ENCODE results near the gene VIPR1. TPM values are rescaled to one million over a fixed set of nuclear protein-coding genes. Genes with fewer than 3 reads are reported as not detected.
A peak's percentile ranks its signal among the peaks of the same experiment; 100 is the strongest.

The VIPR1 gene
- total RNA-seq, 2 donors from 2014 or later = 31.0 to 48.7 TPM

DNA sequence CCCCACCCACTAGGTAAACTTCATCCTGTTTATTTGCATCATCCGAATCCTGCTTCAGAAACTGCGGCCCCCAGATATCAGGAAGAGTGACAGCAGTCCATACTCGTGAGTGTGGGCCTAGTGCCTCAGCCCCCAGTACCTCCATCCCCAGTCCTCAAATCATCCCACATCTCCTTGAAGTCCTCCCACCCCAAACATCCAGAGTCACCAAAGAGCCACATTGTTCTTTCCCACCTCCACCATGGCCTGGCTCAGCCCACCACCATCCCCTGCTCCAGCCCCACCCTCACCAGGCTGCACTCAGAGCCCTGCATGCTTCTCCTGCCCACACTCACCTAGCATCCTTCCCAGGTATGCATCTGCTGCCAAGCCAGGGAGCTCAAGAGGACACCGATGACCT lies 29.8 kb downstream of the VIPR1 start:
- Histone ChIP-seq H3K36me3 (no peaks in the 10 kb centered on the region), H3K4me1 (ENCODE audit: control insufficient read depth in 1 of 2, low read depth in 2 of 2) (no peaks in the 10 kb centered on the region), H3K27me3 (replicated peaks; ENCODE audit: insufficient read depth) (no peaks in the 10 kb centered on the region), H3K9me3 (no peaks in the 10 kb centered on the region), H3K27ac (no peak overlapping the region), H3K4me3 (no peak overlapping the region)
- DNase-seq (ENCODE audit: low spot score) (no peak), ATAC-seq (ENCODE audit: insufficient number of reproducible peaks, low FRiP score, low read depth) (no peak)
- TF ChIP-seq, protein P1, sequence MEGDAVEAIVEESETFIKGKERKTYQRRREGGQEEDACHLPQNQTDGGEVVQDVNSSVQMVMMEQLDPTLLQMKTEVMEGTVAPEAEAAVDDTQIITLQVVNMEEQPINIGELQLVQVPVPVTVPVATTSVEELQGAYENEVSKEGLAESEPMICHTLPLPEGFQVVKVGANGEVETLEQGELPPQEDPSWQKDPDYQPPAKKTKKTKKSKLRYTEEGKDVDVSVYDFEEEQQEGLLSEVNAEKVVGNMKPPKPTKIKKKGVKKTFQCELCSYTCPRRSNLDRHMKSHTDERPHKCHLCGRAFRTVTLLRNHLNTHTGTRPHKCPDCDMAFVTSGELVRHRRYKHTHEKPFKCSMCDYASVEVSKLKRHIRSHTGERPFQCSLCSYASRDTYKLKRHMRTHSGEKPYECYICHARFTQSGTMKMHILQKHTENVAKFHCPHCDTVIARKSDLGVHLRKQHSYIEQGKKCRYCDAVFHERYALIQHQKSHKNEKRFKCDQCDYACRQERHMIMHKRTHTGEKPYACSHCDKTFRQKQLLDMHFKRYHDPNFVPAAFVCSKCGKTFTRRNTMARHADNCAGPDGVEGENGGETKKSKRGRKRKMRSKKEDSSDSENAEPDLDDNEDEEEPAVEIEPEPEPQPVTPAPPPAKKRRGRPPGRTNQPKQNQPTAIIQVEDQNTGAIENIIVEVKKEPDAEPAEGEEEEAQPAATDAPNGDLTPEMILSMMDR (IDR thresholded peaks at IDR 0.05) = no peak

DNA sequence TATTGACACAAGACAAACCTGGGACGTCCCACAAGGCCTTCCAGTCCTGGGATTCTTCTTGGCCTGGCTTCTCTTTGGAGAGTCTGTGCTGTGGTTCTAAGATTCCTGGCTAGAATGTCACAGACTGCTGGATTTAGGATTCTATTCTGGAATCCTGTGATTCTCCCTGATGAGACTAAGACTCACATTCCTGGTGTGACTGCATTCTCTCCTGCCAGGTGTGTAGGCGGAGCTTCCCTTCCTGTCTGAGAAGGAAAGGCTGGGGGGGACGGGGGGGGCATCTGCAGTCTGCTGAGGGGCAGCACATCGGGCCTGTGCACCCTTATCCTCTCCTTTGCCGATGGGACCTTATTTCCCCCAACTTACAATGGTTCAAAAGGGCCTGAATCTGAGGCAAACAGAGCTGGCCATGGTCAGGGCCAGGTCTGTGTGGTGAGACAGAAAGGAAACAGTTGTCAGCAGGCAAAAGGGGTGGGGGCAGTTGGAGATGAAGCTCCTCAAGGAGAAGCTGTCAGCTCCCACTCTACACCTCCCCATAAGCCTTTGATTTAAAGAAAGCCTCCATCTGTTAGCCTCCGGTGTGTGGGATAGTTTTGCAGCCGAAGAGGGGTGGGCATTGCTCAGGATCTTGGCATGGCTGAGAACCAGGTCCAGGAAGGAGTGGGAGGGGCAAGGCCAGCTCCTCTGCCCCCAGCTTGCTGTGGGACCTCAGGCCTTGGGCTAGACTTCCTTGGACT lies 30.9 kb downstream of the VIPR1 start:
- ATAC-seq (ENCODE audit: insufficient number of reproducible peaks, low FRiP score, low read depth) (no peak), DNase-seq (ENCODE audit: low spot score) (no peak)
- no peaks in the 10 kb centered on the region for H3K4me1 ChIP-seq (ENCODE audit: control insufficient read depth in 1 of 2, low read depth in 2 of 2)
- no peaks in the 10 kb centered on the region for H3K9me3 ChIP-seq
- TF ChIP-seq, protein P1 (IDR thresholded peaks at IDR 0.05) = no peak
- no peaks in the 10 kb centered on the region for H3K27me3 ChIP-seq (replicated peaks; ENCODE audit: insufficient read depth)
- H3K4me3 ChIP-seq = no peak overlapping the region
- no peaks in the 10 kb centered on the region for H3K36me3 ChIP-seq
- H3K27ac ChIP-seq = no peak overlapping the region

DNA sequence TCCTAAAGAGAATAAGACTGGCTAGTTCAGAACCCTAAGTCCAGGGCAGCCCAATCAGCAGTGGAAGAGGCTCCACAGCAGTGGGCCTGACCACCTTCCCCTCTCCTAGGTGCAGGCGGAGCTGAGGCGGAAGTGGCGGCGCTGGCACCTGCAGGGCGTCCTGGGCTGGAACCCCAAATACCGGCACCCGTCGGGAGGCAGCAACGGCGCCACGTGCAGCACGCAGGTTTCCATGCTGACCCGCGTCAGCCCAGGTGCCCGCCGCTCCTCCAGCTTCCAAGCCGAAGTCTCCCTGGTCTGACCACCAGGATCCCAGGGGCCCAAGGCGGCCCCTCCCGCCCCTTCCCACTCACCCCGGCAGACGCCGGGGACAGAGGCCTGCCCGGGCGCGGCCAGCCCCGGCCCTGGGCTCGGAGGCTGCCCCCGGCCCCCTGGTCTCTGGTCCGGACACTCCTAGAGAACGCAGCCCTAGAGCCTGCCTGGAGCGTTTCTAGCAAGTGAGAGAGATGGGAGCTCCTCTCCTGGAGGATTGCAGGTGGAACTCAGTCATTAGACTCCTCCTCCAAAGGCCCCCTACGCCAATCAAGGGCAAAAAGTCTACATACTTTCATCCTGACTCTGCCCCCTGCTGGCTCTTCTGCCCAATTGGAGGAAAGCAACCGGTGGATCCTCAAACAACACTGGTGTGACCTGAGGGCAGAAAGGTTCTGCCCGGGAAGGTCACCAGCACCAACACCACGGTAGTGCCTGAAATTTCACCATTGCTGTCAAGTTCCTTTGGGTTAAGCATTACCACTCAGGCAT lies 33.7 kb downstream of the VIPR1 start:
- DNase-seq (ENCODE audit: low spot score) (no peak), ATAC-seq (ENCODE audit: insufficient number of reproducible peaks, low FRiP score, low read depth) (no peak)

DNA sequence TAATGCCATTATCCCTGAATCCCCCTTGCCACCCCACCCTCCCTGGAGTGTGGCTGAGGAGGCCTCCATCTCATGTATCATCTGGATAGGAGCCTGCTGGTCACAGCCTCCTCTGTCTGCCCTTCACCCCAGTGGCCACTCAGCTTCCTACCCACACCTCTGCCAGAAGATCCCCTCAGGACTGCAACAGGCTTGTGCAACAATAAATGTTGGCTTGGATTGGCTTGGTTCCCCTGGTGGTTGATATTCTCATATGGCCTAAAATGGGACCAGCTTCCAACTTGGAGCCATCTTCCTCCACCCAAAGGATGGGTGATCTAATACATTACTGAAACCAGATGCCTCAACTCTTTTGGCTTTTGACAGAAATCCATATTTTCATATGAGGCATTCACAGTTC lies 34.9 kb downstream of the VIPR1 start:
- no peaks in the 10 kb centered on the region for H3K27me3 ChIP-seq (replicated peaks; ENCODE audit: insufficient read depth)
- no peaks in the 10 kb centered on the region for H3K9me3 ChIP-seq
- H3K27ac ChIP-seq = no peak overlapping the region
- H3K4me3 ChIP-seq = no peak overlapping the region
- H3K4me1 ChIP-seq (ENCODE audit: control insufficient read depth in 1 of 2, low read depth in 2 of 2) = peaks cover 0 to 11% of the 10 kb centered on the region in 2 donors
- ATAC-seq (ENCODE audit: insufficient number of reproducible peaks, low FRiP score, low read depth) (no peak), DNase-seq (ENCODE audit: low spot score) (no peak)
- TF ChIP-seq, protein P1 (IDR thresholded peaks at IDR 0.05) = no peak
- H3K36me3 ChIP-seq = no peaks in the 10 kb centered on the region

More for the DNA sequence above, 33.7 kb downstream of the VIPR1 start:
- no peaks in the 10 kb centered on the region for H3K27me3 ChIP-seq (replicated peaks; ENCODE audit: insufficient read depth)
- TF ChIP-seq, protein P1 (IDR thresholded peaks at IDR 0.05) = peak; percentile 39
- H3K4me3 ChIP-seq = no peak overlapping the region
- H3K9me3 ChIP-seq = no peaks in the 10 kb centered on the region
- H3K27ac ChIP-seq = no peak overlapping the region
- no peaks in the 10 kb centered on the region for H3K36me3 ChIP-seq
- H3K4me1 ChIP-seq (ENCODE audit: control insufficient read depth in 1 of 2, low read depth in 2 of 2) = peaks cover 0 to 9% of the 10 kb centered on the region in 2 donors

All from thoracic aorta (tissue), 2 donors.